HG02884 (cell line): ENCODE results near the gene ZNF710.

Experiments used
- ATAC-seq: cut with Tn5 transposase; IDR thresholded peaks from one replicate; pipeline ENCODE4 v1.9.1; 2021; ENCODE audit warnings: mild to moderate bottlenecking, moderate library complexity; ENCODE audit not compliant: unreplicated experiment

The ZNF710 gene

GRCh38 chr15:89985111-89985510, 16.0 kb upstream of the ZNF710 start:
- ATAC-seq = no peak

DNA sequence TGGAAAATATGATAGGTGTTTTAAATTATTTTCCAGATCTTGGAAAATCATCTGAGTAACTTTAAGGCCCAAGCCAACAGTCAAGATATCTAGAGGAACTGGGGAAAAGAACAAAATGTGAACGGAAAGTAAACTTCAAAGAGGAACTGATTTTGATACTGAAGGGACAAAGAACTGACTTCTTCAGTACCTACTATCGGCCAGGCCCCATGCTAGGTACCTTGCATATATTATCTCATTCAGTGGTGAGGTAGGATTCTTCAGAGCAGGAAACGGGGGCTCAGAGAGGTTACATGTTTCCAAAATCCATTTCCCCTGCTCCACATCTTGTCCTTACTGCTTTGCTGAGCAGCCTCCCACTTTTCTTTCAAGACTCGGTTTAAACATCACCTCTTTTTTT, 9.8 kb upstream of the ZNF710 start:
- ATAC-seq = no peak

DNA sequence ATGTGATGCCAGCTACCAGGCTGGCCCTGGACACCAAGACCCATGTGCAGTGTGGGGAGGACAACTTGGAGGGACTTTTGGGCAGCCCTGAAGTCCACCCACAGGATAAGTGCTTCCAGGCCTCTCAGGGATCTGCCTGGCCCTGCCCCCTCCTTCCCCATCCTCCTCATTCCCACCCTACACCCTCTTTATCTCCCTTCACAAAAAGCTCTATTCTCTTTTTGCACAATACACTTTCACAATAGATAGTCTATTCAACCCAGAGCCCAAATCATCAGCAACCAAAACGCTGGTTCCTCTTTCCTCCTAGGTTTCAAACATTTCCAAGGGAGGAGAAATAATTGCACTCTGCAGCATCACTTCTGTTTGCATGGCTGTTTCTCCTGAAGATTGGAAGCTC, 7.8 kb upstream of the ZNF710 start:
- ATAC-seq = no peak

DNA sequence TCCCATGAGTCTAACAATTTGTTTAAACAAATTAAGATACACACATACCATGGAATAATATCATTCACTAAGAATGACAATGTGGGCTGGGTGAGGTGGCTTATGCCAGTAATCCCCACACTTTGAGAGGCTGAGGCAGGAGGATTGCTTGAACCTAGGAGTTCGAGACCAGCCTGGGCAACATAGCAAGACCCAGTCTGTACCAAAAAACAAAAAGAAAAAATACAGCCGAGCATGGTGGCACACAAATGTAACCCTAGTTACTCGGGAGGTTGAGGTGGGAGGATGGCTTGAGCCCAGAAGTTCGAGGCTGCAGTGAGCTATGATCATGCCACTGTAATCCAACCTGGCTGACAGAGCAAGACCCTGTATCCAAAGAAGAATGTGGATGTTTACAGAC, 4.0 kb upstream of the ZNF710 start:
- ATAC-seq = no peak

- ATAC-seq = no peak
Observed at GRCh38 chr15:89998141-89998661, 2.9 kb upstream of the ZNF710 start.

- ATAC-seq = no peak
Observed at GRCh38 chr15:89998923-89999675, 2.0 kb upstream of the ZNF710 start.

DNA sequence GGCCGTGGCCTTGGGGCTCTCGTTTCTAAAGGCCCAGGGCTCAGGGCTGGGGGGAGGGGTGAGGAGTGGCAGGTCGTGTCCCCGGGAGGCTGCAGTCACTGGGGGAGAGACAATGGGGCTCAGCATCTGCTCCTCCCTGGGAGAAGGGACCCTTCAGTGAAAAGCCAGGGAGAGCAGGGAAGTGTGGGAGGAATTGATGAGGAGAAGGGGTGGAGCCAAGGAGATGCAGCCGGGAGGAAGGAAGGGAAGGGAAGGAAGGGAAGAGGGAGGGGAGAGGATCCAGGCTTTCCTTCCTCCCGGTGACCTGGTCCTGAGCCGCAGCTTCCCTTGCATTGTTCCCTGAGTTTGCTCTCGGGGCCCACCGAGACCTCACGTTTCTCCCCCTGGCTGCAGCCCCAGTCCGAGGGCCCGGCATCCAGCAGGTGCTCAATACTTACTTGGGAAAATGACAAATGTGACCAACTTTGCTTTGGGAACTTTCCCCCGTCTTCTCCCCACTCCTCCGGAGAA, 1.4 kb upstream of the ZNF710 start:
- no peak for ATAC-seq

- ATAC-seq = no peak
Observed at GRCh38 chr15:90000186-90001001, 730 bp upstream of the ZNF710 start.

GRCh38 chr15:90001683-90002427, 731 bp downstream of the ZNF710 start:
- ATAC-seq = no peak

- ATAC-seq = no peak
Observed at GRCh38 chr15:90002428-90002844, 1.3 kb downstream of the ZNF710 start.

- no peak for ATAC-seq
Observed at GRCh38 chr15:90003736-90004135, 2.6 kb downstream of the ZNF710 start.

DNA sequence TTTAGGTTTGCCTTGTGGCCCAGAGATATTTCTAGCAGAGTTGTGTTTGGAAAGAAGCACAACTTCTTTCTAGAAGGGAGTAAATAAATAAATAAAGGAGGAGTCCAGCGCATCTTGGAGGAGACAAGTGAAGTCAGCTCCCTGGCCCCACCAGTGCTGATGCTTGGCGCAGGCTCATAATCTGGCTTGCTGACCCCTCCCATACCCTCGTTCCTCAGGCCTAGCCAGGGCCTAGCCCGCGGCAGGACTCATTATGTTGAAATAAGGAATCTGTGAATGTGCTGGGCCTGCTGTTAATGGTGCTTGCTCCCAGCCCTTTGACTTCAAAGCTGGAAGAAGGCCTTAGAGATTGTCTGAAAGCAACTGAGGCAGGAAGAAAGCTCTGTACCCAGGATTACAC, 3.1 kb downstream of the ZNF710 start:
- no peak for ATAC-seq

GRCh38 chr15:90004671-90005070, 3.5 kb downstream of the ZNF710 start:
- no peak for ATAC-seq

- no peak for ATAC-seq
Observed at GRCh38 chr15:90006217-90007075, 5.3 kb downstream of the ZNF710 start.

GRCh38 chr15:90007076-90007460, 5.9 kb downstream of the ZNF710 start:
- ATAC-seq = no peak

DNA sequence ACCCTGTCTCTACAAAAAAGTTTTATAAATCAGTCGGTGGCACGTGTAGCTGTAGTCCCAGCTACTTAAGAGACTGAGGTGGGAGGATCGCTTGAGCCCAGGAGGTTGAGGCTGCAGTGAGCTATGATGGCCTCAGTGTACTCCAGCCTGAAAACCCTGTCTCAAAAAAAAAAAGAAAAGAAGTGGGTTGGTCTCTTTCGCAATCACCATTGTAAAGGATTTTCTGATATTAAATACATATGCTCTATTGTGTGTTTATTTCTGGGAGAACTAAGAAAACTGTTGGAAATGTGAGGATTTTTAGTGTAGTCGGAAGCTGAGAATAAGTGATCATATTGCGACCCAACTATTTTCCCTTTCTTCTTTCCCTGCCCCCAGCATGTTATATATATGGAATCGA, 7.5 kb downstream of the ZNF710 start:
- no peak for ATAC-seq

DNA sequence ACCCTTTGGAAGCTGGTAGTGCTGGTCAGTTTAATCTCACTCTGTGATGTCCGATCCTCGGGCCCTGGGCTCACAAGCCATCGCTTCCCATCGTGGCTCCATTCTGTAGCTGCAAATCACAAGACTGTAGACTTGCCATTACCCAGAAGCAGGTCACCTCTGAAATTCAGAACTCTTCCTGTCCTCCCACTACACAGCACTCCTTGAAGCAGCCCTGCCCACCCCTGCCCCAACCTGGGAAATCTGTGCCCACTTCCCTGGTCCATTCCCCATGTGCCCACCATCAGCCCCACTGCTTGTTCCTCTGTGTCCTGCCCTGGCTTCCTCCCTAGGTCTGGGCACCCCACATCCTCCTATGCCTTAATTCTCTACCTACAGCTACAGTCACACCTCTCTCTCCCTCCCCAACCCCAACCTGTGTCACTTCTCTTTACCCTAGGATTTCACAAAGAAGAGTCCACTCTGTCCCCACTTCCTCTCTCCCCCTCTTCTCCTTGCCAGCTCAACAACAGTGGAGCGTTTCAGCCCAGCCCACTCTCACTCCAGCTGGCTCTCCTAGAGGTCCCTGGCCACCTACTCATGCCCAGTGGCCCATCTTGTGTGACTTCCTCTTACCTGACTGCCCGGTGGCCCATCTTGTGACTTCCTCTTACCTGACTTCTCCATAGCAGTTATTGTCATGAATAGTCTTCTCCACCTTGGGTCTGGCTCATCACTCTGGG, 8.3 kb downstream of the ZNF710 start:
- ATAC-seq = no peak

DNA sequence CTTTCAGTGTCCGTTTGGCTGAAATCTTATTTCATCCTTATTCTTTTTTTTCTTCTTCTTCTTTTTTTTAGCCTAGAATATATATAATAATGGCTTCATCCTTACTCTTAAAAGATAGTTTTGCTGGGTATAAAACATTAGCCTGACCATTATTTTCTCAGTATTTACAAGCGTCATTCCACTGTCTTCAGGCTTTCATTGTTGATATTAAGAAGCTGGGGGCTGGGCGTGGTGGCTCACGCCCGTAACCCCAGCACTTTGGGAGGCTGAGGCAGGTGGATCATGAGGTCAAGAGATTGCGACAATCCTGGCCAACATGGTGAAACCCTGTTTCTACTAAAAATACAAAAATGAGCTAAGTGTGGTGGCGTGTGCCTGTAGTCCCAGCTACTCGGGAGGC, 10.6 kb downstream of the ZNF710 start:
- ATAC-seq = no peak

- ATAC-seq = no peak
Observed at GRCh38 chr15:90013503-90013937, 12.4 kb downstream of the ZNF710 start.

- no peak for ATAC-seq
Observed at GRCh38 chr15:90015294-90015693, 14.2 kb downstream of the ZNF710 start.
